NT2/D1 (cell line): ENCODE results near the gene PDE6B.

Experiments
- SUZ12 ChIP-seq: IDR thresholded peaks from 2 replicates; pipeline ENCODE4 v1.6.1; 2011; ENCODE audit not compliant: insufficient read length, insufficient read depth; ENCODE audit errors: extremely low read depth
- YY1 ChIP-seq: IDR thresholded peaks from 2 replicates; pipeline ENCODE4 v1.6.1; 2011; ENCODE audit not compliant: insufficient read length, insufficient read depth
- ZNF274 ChIP-seq: IDR thresholded peaks from 2 replicates; pipeline ENCODE4 v1.6.1; 2011; ENCODE audit warnings: mild to moderate bottlenecking, low read depth, low read length

GRCh38 chr4:587671-588350 is 37.6 kb upstream of the PDE6B start:
- TF ChIP-seq ZNF274 (no peak), YY1 (no peak), SUZ12 (no peak)
